Neutrophil (primary cell): Measurements from ENCODE around the gene ZNF575.
A peak's percentile ranks its signal among the peaks of the same experiment; 100 is the strongest.

Experiments
- H3K27ac ChIP-seq: fragments of 200-600 bp; sonication (generic); 2 replicates; pipeline ENCODE4 v1.5.1; 2016; ENCODE audit warnings: mild to moderate bottlenecking, moderate library complexity
- H3K27me3 ChIP-seq: fragments of 200-600 bp; sonication (generic); 2 replicates; pipeline ENCODE4 v1.6.0; 2016; ENCODE audit warnings: mild to moderate bottlenecking
- H3K36me3 ChIP-seq: fragments of 200-600 bp; sonication (generic); 2 replicates; pipeline ENCODE4 v1.5.1; 2017
- H3K4me1 ChIP-seq, 2 experiments: fragments of 200-600 bp in 1 of 2; sonication (generic) in 1 of 2; 1 replicate in 1 of 2; 2 replicates in 1 of 2; pipeline versions ENCODE4 v1.5.1 to v1.6.1; 2013 to 2016; ENCODE audit warnings: low read depth in 1 of 2, low read length in 1 of 2, mild to moderate bottlenecking in 1 of 2, moderate library complexity in 1 of 2; ENCODE audit not compliant: control insufficient read depth in 1 of 2, insufficient read depth in 1 of 2
- H3K4me3 ChIP-seq, 2 experiments: fragments of 200-600 bp in 1 of 2; sonication (generic) in 1 of 2; 1 replicate in 1 of 2; 2 replicates in 1 of 2; pipeline ENCODE4 v1.5.1; 2013 to 2016; ENCODE audit warnings: low read depth in 1 of 2, low read length in 1 of 2, mild to moderate bottlenecking in 1 of 2, moderate library complexity in 1 of 2
- H3K9me3 ChIP-seq: fragments of 200-600 bp; sonication (generic); 2 replicates; pipeline ENCODE4 v1.5.1; 2016
- TF ChIP-seq, protein P1 (sequence below): fragments of 200-600 bp; sonication (generic); IDR thresholded peaks from 2 replicates; pipeline ENCODE4 v1.5.1; 2016; ENCODE audit warnings: antibody characterized with exemption

ZNF575 gene

DNA sequence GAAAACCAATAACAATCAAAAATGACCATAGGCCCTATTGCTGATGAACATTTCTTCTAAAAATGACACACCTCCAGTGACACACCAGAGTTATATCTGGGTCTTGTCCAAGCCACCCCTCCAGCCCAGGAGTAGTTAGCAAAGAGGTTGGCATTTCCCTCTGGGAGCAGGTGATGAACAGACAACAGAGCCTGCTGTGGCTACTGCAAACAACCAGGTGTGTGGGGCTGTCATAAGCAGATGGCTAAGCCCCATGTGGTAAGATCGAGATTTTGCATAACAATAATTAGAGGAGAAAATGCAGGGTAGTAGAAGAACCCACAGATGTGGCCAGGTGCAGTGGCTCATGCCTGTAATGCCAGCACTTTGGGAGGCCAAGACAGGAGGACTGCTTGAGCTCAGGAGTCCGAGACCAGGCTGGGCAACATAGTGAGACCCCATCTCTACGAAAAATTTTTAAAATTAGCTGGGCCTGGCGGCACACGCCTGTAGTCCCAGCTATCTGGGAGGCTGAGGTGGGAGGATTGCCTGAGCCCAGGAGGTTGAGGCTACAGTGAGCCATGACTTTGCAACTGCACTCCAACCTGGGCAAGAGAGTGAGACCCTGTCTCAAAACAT, 37.3 kb downstream of the ZNF575 start:
- H3K36me3 ChIP-seq = peaks cover 3% of the 10 kb centered on the region
- H3K4me1 ChIP-seq = peaks cover 7 to 13% of the 10 kb centered on the region in 2 experiments
- no peaks in the 10 kb centered on the region for H3K9me3 ChIP-seq
- no peak overlapping the region for H3K4me3 ChIP-seq
- TF ChIP-seq, protein P1, sequence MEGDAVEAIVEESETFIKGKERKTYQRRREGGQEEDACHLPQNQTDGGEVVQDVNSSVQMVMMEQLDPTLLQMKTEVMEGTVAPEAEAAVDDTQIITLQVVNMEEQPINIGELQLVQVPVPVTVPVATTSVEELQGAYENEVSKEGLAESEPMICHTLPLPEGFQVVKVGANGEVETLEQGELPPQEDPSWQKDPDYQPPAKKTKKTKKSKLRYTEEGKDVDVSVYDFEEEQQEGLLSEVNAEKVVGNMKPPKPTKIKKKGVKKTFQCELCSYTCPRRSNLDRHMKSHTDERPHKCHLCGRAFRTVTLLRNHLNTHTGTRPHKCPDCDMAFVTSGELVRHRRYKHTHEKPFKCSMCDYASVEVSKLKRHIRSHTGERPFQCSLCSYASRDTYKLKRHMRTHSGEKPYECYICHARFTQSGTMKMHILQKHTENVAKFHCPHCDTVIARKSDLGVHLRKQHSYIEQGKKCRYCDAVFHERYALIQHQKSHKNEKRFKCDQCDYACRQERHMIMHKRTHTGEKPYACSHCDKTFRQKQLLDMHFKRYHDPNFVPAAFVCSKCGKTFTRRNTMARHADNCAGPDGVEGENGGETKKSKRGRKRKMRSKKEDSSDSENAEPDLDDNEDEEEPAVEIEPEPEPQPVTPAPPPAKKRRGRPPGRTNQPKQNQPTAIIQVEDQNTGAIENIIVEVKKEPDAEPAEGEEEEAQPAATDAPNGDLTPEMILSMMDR = no peak
- H3K27ac ChIP-seq = no peak overlapping the region
- H3K27me3 ChIP-seq = no peaks in the 10 kb centered on the region

DNA sequence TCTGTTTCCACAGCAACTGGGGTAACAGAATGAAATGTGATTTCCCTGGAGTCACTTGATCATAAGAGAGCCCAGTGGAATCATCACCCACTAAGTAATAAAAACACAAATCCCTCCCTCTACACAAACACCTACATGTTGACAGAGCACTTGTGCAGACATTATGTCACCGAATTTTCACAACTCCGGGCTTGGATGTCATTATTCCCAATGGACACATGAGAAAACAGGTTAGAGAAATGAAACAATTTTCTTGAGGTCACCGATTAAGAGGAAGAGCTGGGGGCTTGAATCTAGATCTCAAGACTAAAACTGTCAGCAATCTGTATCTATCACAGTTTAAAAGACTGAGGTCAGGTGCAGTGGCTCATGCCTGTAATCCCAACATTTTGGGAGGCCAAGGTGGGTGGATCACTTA, 39.2 kb downstream of the ZNF575 start:
- Histone ChIP-seq H3K27me3 (no peaks in the 10 kb centered on the region), H3K36me3 (peaks cover 3% of the 10 kb centered on the region), H3K4me3 (no peak overlapping the region), H3K27ac (no peak overlapping the region), H3K4me1 (peaks cover 13 to 19% of the 10 kb centered on the region in 2 experiments), H3K9me3 (no peaks in the 10 kb centered on the region)
- TF ChIP-seq, protein P1 = no peak

DNA sequence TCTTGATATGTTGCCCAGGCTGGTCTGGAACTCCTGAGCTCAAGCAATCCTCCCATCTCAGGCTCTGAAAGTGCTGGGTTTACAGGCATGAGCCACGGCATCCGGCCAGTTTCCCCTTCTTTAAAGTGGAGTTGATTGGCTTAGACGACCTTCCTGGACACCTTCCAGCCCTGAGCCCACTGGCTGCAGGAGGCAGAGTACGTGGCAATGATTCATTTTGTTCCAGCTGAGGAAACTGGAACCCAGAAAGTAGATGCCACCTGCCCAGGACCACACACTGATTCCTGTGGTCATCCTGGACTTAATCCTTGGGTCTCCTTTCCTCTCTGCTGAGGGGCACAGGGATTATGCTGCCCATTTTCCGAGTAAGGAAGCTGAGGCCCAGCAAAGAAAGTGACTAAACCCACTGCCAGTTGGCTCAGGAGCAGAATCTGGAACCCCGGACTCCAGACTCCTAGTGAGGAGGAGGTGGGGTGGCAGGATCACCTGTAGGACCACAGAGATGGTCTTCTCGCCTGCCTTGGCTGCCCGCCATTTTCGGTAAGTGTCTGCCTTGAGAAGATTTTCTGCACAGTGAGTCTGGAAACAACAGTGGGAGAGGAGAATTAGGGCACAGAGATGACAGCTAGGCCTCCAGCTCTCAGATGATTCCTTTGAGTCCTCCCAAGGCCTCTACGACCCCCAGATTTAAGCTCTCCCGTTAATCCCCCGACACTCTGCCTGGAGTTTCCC, 41.6 kb downstream of the ZNF575 start:
- peak overlapping the region; percentile 86 for H3K27ac ChIP-seq

DNA sequence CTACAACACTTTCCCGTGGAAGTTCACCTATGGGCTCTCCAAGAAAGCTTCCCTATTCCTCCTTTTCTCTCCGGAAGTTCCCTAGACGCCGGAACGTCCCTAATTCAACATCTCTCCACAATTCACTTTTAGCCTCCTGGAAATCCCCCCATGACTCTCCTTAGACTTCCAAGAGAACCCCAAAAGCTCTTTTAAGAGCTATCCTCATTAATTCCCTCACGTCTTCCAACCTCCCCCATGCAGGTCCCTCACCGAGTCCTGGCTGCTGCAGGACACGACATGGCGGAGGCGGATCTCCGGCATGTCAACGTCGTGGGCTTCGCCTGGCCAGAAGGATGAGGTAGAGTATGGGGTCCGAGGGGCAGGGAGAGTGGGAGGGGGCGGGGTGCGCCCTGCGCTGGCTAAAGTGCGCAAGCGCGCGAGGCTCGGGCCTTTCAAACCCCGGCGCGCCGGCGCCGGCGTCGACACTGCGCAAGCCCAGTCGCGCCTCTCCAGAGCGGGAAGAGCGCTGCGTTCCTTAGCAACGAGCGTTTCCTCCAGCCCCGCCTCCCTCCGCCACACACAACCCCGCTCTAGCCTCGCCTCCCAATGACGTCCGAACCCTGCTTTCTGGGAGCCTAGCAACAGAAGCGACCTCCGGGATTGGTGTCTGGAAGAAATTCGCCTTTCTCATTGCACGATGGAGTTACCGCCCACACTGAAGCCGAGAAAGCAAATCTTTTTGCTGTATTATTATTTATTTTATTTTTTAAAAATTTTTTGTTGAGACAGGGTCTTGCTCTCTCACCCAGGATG, 42.4 kb downstream of the ZNF575 start, which contains the start of the genes PINLYP and XRCC1:
PINLYP (plus strand) TSS at position 646 of the 795 bp plus-strand sequence. CDS start 1,391 bp downstream, outside the sequence.
XRCC1 (minus strand) TSS at position 372 of the 795 bp plus-strand sequence; CDS start at position 303, 69 bp downstream.
- Histone ChIP-seq H3K27me3 (no peaks in the 10 kb centered on the region), H3K4me1 (peaks cover 18 to 19% of the 10 kb centered on the region in 2 experiments), H3K36me3 (peaks cover 3% of the 10 kb centered on the region), H3K9me3 (no peaks in the 10 kb centered on the region), H3K4me3 (peak within 1 kb of the TSS; percentile 69 to 82), H3K27ac (peak within 1 kb of the TSS; percentile 86)
- TF ChIP-seq, protein P1 = peak; percentile 43

More for the DNA sequence above, 41.6 kb downstream of the ZNF575 start:
- TF ChIP-seq, protein P1 = no peak
- Histone ChIP-seq H3K9me3 (no peaks in the 10 kb centered on the region), H3K27me3 (no peaks in the 10 kb centered on the region), H3K4me1 (peaks cover 13 to 19% of the 10 kb centered on the region in 2 experiments), H3K4me3 (peak overlapping the region; percentile 69 to 82), H3K36me3 (peaks cover 3% of the 10 kb centered on the region)
